GM12878 (cell line): ENCODE measurements around the gene FBLN5. TPM values are rescaled to one million over a fixed set of nuclear protein-coding genes. Genes with fewer than 3 reads are reported as not detected.

ENCODE experiments used
- ATAC-seq: fragments of 200-7000 bp; cut with Tn5 transposase; 3 replicates; pipeline ENCODE4 v1.9.1; 2020; ENCODE audit warnings: mild to moderate bottlenecking, moderate library complexity
- BruUV-seq: library from RNA; stranded (reverse); fragments of 400-500 nt; replicated peaks from 2 replicates; lab custom pipeline; 2021; lab: Mats Ljungman, UMichigan
- CTCF ChIA-PET: fragments of 300-600 bp; sonication (Branson Sonifier 250); formaldehyde crosslinking; extraction: SDS; loops from one replicate; lab custom pipeline; 2021; ENCODE audit warnings: inconsistent platforms; lab: Yijun Ruan, JAX
- POLR2A ChIA-PET: fragments of 350-600 bp; formaldehyde crosslinking; extraction: SDS; loops from one replicate; lab custom pipeline; 2021; ENCODE audit warnings: inconsistent platforms; lab: Charles Lee
- RAD21 ChIA-PET: fragments of 300-600 bp; sonication (Branson Sonifier 250); formaldehyde crosslinking; loops from one replicate; lab custom pipeline; 2023; ENCODE audit warnings: antibody characterized with exemption; ENCODE audit not compliant: unreplicated experiment; lab: Charles Lee
- SMC1A ChIA-PET: fragments of 300-600 bp; sonication (Branson Sonifier 250); formaldehyde crosslinking; loops from one replicate; lab custom pipeline; 2023; ENCODE audit not compliant: unreplicated experiment, uncharacterized antibody; lab: Charles Lee
- DNase-seq: peaks from one replicate; pipeline ENCODE4 v3.0.0-alpha.2; 2011; ENCODE audit warnings: low read depth, low spot score
- FAIRE-seq: peaks from 3 replicates; lab custom pipeline; 2011; peaks lifted over from hg19 to GRCh38; lab: Jason Lieb, UNC
- H2AFZ ChIP-seq: 2 replicates; pipeline ENCODE4 v1.6.0; 2011; ENCODE audit warnings: low read depth, low read length, control low read depth; ENCODE audit not compliant: control insufficient read depth
- H3K27ac ChIP-seq: 2 replicates; pipeline ENCODE4 v1.5.1; 2011; ENCODE audit warnings: control low read depth; ENCODE audit not compliant: control insufficient read depth, insufficient read depth
- H3K27me3 ChIP-seq, 2 experiments: replicated peaks in 1 of 2; 2 replicates each; pipeline versions ENCODE4 v1.6.0 to v1.6.1; 2011; ENCODE audit warnings: low read length in 1 of 2; ENCODE audit not compliant: control insufficient read depth in 2 of 2, insufficient read depth in 2 of 2
- H3K36me3 ChIP-seq, 2 experiments: 2 replicates each; pipeline ENCODE4 v1.5.1; 2011; ENCODE audit warnings: low read length in 1 of 2; ENCODE audit not compliant: control insufficient read depth in 2 of 2, insufficient read depth in 2 of 2
- H3K4me1 ChIP-seq: 2 replicates; pipeline ENCODE4 v1.6.1; 2011; ENCODE audit warnings: mild to moderate bottlenecking, low read length, moderate library complexity, mixed read lengths; ENCODE audit not compliant: control insufficient read depth, insufficient read depth
- H3K4me2 ChIP-seq: 2 replicates; pipeline ENCODE4 v1.6.0; 2011; ENCODE audit warnings: control low read depth; ENCODE audit not compliant: control insufficient read depth, insufficient read depth
- H3K4me3 ChIP-seq: fragments of 200-600 bp; sonication (generic); 2 replicates; pipeline ENCODE4 v1.5.1; 2016
- H3K79me2 ChIP-seq: 2 replicates; pipeline ENCODE4 v1.6.0; 2011; ENCODE audit warnings: low read length; ENCODE audit not compliant: control insufficient read depth, insufficient read depth
- H3K9ac ChIP-seq: 2 replicates; pipeline ENCODE4 v1.8.0; 2011; ENCODE audit warnings: low read length, control low read depth, mixed read lengths; ENCODE audit not compliant: control insufficient read depth, insufficient read depth
- H3K9me3 ChIP-seq: replicated peaks from 3 replicates; pipeline ENCODE4 v1.5.1; 2011; ENCODE audit warnings: mild to moderate bottlenecking, low read length; ENCODE audit not compliant: control insufficient read depth, insufficient read depth
- H4K20me1 ChIP-seq: 2 replicates; pipeline ENCODE4 v1.6.0; 2011; ENCODE audit not compliant: control insufficient read depth, insufficient read depth
- BACH1 ChIP-seq: fragments of 450-650 bp; IDR thresholded peaks from 2 replicates; pipeline ENCODE4 v1.6.1; 2017; ENCODE audit warnings: mild to moderate bottlenecking, borderline replicate concordance
- BCL3 ChIP-seq: IDR thresholded peaks from 2 replicates; pipeline ENCODE4 v1.6.1; 2011; ENCODE audit warnings: borderline replicate concordance, low read depth, mild to moderate bottlenecking, moderate library complexity, low read length; ENCODE audit not compliant: insufficient read depth, poor library complexity, severe bottlenecking
- BHLHE40 ChIP-seq, 2 experiments: fragments of 450-650 bp in 1 of 2; IDR thresholded peaks; 2 replicates each; pipeline ENCODE4 v1.6.1; 2011 to 2017; ENCODE audit warnings: low read depth in 2 of 2, borderline replicate concordance in 1 of 2, improper control_type of control experiment in 1 of 2, low read length in 1 of 2, mild to moderate bottlenecking in 1 of 2
- CBX5 ChIP-seq: sonication (generic); IDR thresholded peaks from 2 replicates; pipeline ENCODE4 v1.6.1; 2016; ENCODE audit warnings: low read depth, moderate library complexity, mild to moderate bottlenecking, inconsistent platforms
- E4F1 ChIP-seq: fragments of 450-650 bp; IDR thresholded peaks from 2 replicates; pipeline ENCODE4 v1.6.1; 2018; ENCODE audit warnings: borderline replicate concordance, mild to moderate bottlenecking; ENCODE audit not compliant: partially characterized antibody
- NR2C2 ChIP-seq: IDR thresholded peaks from 2 replicates; pipeline ENCODE4 v1.6.1; 2011; ENCODE audit warnings: borderline replicate concordance, low read depth; ENCODE audit not compliant: control insufficient read depth, insufficient read length
- POLR2A ChIP-seq: IDR thresholded peaks from 2 replicates; pipeline ENCODE4 v1.6.1; 2011; ENCODE audit warnings: low read depth, mild to moderate bottlenecking, low read length
- SMC3 ChIP-seq: IDR thresholded peaks from 2 replicates; pipeline ENCODE4 v1.6.1; 2011; ENCODE audit warnings: low read length, improper control_type of control experiment, borderline replicate concordance
- WGBS: methylation state at CpG from one replicate; pipeline ENCODE4 v1.1.6; 2016; ENCODE audit warnings: low lambda C conversion rate; ENCODE audit not compliant: insufficient replicate concordance, insufficient coverage; ENCODE audit errors: missing lambda C conversion rate; 5-methylcytosine and 5-hydroxymethylcytosine counted together
- in situ Hi-C: fragments of 300-500 bp; cut with MboI; formaldehyde crosslinking; loops from 9 replicates; pipeline ENCODE4 v1.14.3; 2018; ENCODE audit warnings: mixed read lengths
- intact Hi-C: fragments of 100-400 bp; cut with micrococcal nuclease; formaldehyde crosslinking; loops from one replicate; pipeline ENCODE4 v1.14.2; 2022; ENCODE audit not compliant: unreplicated experiment
- polyA plus RNA-seq, 11 experiments: library from polyadenylated mRNA; depleted of rRNA in 4 of 11; unstranded in 6 of 11; stranded (reverse) in 5 of 11; fragments of >200 nt; fragmentation: Nextera tagmentation in 4 of 11; fragmentation: Illumina TruSeq in 1 of 11; extraction: Ambion mirVana in 4 of 11; extraction: Trizol in 1 of 11; gene quantifications; 1 replicate in 1 of 11; 2 replicates in 10 of 11; pipeline versions ENCODE4 v1.2.1 to v1.2.3, GENCODE V29; 2011 to 2016; ENCODE audit warnings: inconsistent platforms in 2 of 11, missing spikeins in 2 of 11, low read depth in 1 of 11
- total RNA-seq, 4 experiments: library from RNA; depleted of rRNA in 3 of 4; stranded (reverse); fragments of >200 nt in 3 of 4; fragmentation: Illumina TruSeq in 1 of 4; extraction: Trizol in 1 of 4; gene quantifications; 2 replicates each; pipeline versions ENCODE4 v1.2.1 to v1.2.3, GENCODE V29; 2013 to 2021
- TF ChIP-seq, protein P1 (sequence below): IDR thresholded peaks from 2 replicates; pipeline ENCODE4 v1.6.1; 2012; ENCODE audit warnings: low read depth, low read length, improper control_type of control experiment

FBLN5 gene
- total and polyA plus RNA-seq, 10 of the 15 experiments (the other 5 are each of a cell fraction or from before 2014, with no cell fraction given), result 0.03 to 0.64 (median 0.24) TPM

DNA sequence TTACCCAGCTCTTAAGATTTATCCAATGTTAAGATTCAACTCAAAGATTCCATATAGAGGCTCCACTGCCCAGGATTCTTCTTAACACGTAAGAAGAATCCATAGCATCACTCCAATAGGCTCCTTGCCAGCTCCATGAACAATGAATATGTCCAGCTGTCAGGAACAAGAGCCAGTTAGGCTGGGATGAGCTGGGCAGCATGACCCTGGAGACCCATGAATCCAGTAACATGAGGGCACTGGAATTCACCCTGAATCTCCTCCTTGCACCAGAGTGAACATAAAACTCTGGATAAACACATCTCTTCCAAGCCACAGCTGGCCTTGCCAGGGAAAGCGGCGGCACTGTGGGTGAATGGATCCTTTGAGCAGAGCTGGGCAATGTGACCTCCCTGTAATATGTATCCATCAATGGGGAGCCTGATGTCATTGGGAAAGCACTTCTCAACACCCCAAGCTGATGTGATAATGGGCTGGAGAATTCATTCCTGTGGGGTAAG is 55.7 kb downstream of the FBLN5 start (continued):
- TF ChIP-seq BCL3, result no peak
- TF ChIP-seq, protein P1, sequence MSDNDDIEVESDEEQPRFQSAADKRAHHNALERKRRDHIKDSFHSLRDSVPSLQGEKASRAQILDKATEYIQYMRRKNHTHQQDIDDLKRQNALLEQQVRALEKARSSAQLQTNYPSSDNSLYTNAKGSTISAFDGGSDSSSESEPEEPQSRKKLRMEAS, result no peak
- TF ChIP-seq, all 136 proteins: peak for 0

DNA sequence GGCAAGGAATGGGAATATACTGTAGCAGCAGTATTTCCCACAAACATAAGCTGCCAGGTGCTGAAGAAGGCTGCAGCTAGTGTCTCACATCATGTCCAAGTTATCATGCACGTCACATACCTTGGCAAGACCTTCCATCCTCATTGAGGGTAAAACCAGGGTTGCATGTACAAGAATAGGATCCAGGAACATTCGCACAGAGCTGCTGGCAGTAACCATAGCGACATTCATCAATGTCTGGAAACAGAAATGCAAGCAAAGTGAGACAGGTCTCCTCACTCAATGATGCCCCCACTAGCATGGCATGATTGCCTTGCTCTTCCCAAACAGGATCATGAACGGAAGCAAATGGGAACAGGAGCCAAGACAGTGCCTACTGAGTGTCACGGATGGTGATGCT is 56.4 kb downstream of the FBLN5 start:
- no peaks in the 10 kb centered on the region for H3K36me3 ChIP-seq
- no peak for DNase-seq
- TF ChIP-seq E4F1, result no peak
- no peak for TF ChIP-seq POLR2A
- TF ChIP-seq BHLHE40 (IDR thresholded peaks at IDR 0.05; ENCODE audit: borderline replicate concordance in 1 of 2, low read depth in 2 of 2, low read length in 1 of 2), result no peak
- no peak for TF ChIP-seq BACH1
- no peak for TF ChIP-seq SMC3
- TF ChIP-seq NR2C2, result no peak
- TF ChIP-seq CBX5, result no peak
- H4K20me1 ChIP-seq, result no peaks in the 10 kb centered on the region
- ATAC-seq, result no peak
- no peak overlapping the region for H3K27ac ChIP-seq
- WGBS, result 67% methylated on average over 5 of the region's 5 CpGs
- no peaks in the 10 kb centered on the region for H3K27me3 ChIP-seq
- no peak overlapping the region for H3K4me2 ChIP-seq
- no peaks in the 10 kb centered on the region for H3K79me2 ChIP-seq
- H3K4me1 ChIP-seq, result no peaks in the 10 kb centered on the region
- FAIRE-seq, result no peak
- in situ Hi-C loops, result no loop called here
- BruUV-seq, result no TSS peak
- H3K4me3 ChIP-seq, result no peak overlapping the region
- ChIA-PET POLR2A (no interaction called here), CTCF (interaction anchor here (0.9 to 1.5 kb wide), 6 partner anchors 8 to 232 kb away, joined by 3 to 5 read pairs (median 4); no protein-coding TSS in a partner anchor), RAD21 (interaction anchor here (0.6 to 1.5 kb wide), 2 partner anchors 99 to 242 kb away, joined by 3 to 5 read pairs; no protein-coding TSS in a partner anchor), SMC1A (interaction anchor here (0.7 to 0.8 kb wide), 2 partner anchors 20 to 407 kb away, joined by 3 read pairs; no protein-coding TSS in a partner anchor)
- no peaks in the 10 kb centered on the region for H3K9me3 ChIP-seq
- no peak overlapping the region for H2AFZ ChIP-seq
- no peak overlapping the region for H3K9ac ChIP-seq
- intact Hi-C loops, result no loop called here
